SH-SY5Y (cell line): ENCODE results near the gene USF3.

Source experiments
- GATA2 ChIP-seq: IDR thresholded peaks from 2 replicates; pipeline ENCODE4 v1.6.1; 2011; ENCODE audit warnings: mild to moderate bottlenecking, low read depth, low read length
- GATA3 ChIP-seq: IDR thresholded peaks from 2 replicates; pipeline ENCODE4 v1.6.1; 2011; ENCODE audit warnings: low read depth, mild to moderate bottlenecking, low read length, moderate library complexity

USF3 gene

GRCh38 chr3:113607219-113607596 lies 89.2 kb downstream of the USF3 start:
- no peak for TF ChIP-seq GATA3
- TF ChIP-seq GATA2: no peak

GRCh38 chr3:113606539-113607218 lies 89.8 kb downstream of the USF3 start:
- TF ChIP-seq GATA2: no peak
- no peak for TF ChIP-seq GATA3

- TF ChIP-seq GATA2: no peak
- TF ChIP-seq GATA3: no peak
These were observed 93.6 kb downstream of the USF3 start for GRCh38 chr3:113602836-113603235.

- TF ChIP-seq GATA3 (no peak), GATA2 (no peak)
These were observed 94.2 kb downstream of the USF3 start for GRCh38 chr3:113602256-113602655.

GRCh38 chr3:113601240-113601639 lies 95.2 kb downstream of the USF3 start:
- TF ChIP-seq GATA2 (no peak), GATA3 (no peak)

GRCh38 chr3:113600418-113601182 lies 95.8 kb downstream of the USF3 start:
- TF ChIP-seq GATA3: no peak
- TF ChIP-seq GATA2: no peak
